ENCODE results near the gene PCSK1N.

The PCSK1N gene

GRCh38 chrX:48848847-48849246 lies 13.4 kb upstream of the PCSK1N start:
- ChIA-PET CTCF (interaction anchor here (0.9 to 1.2 kb wide), 2 partner anchors 23 to 43 kb away, joined by 3 read pairs; partner anchors contain the start of gene ERAS), POLR2A (no interaction called here)
- no peak for DNase-seq (ENCODE audit: extremely low spot score)
- no peak for TF ChIP-seq CTCF (IDR thresholded peaks at IDR 0.05; ENCODE audit: control extremely low read depth, extremely low read depth, low read depth, missing control alignments)

GRCh38 chrX:48839686-48840085 lies 4.3 kb upstream of the PCSK1N start:
- CTCF ChIA-PET, result no interaction called here
- no peak for DNase-seq (ENCODE audit: extremely low spot score)
- no peak for TF ChIP-seq CTCF (IDR thresholded peaks at IDR 0.05; ENCODE audit: control extremely low read depth, extremely low read depth, low read depth, missing control alignments)
- POLR2A ChIA-PET, result no interaction called here

GRCh38 chrX:48834383-48834709 lies 1.1 kb downstream of the PCSK1N start:
- TF ChIP-seq CTCF (IDR thresholded peaks at IDR 0.05; ENCODE audit: control extremely low read depth, extremely low read depth, low read depth, missing control alignments), result no peak
- DNase-seq (ENCODE audit: extremely low spot score), result no peak
- POLR2A ChIA-PET, result no interaction called here
- CTCF ChIA-PET, result interaction anchor here (1.2 kb wide), 1 partner anchor 18 kb away, joined by 3 read pairs; no protein-coding TSS in a partner anchor

GRCh38 chrX:48833542-48834138 lies 1.8 kb downstream of the PCSK1N start:
- POLR2A ChIA-PET, result no interaction called here
- TF ChIP-seq CTCF (IDR thresholded peaks at IDR 0.05; ENCODE audit: control extremely low read depth, extremely low read depth, low read depth, missing control alignments), result no peak
- CTCF ChIA-PET, result interaction anchor here (1.2 kb wide), 1 partner anchor 17 kb away, joined by 3 read pairs; no protein-coding TSS in a partner anchor
- DNase-seq (ENCODE audit: extremely low spot score), result no peak

GRCh38 chrX:48831909-48832291 lies 3.5 kb downstream of the PCSK1N start:
- ChIA-PET POLR2A (no interaction called here), CTCF (no interaction called here)
- no peak for DNase-seq (ENCODE audit: extremely low spot score)
- TF ChIP-seq CTCF (IDR thresholded peaks at IDR 0.05; ENCODE audit: control extremely low read depth, extremely low read depth, low read depth, missing control alignments), result no peak

GRCh38 chrX:48831136-48831908 lies 4.1 kb downstream of the PCSK1N start:
- DNase-seq (ENCODE audit: extremely low spot score), result no peak
- no peak for TF ChIP-seq CTCF (IDR thresholded peaks at IDR 0.05; ENCODE audit: control extremely low read depth, extremely low read depth, low read depth, missing control alignments)
- ChIA-PET POLR2A (no interaction called here), CTCF (no interaction called here)

Measured in GM10248 (cell line).